Stimulated activated CD8-positive, alpha-beta memory T cell treated with anti-CD3 and anti-CD28 coated beads, Interleukin-15, amount 100 ng/mL, for 1 hour (primary cell): Measurements from ENCODE around the gene NPR1.
A peak's percentile ranks its signal among the peaks of the same experiment; 100 is the strongest.
"Not testable (repeated sequence)": the region's sequence is repeated elsewhere in the genome, so short reads cannot be mapped to it uniquely, and the experiment has no call there.

Experiments
- DNase-seq: peaks from one replicate; pipeline ENCODE4 v3.0.0-alpha.2; 2020; ENCODE audit warnings: low read depth

The NPR1 gene

GRCh38 chr1:153678519-153679336 is at the start of gene NPR1:
TSS of gene NPR1 (plus strand) at chr1:153678688. CDS start at chr1:153679109, 421 bp downstream.
- no peak for DNase-seq

GRCh38 chr1:153629343-153629665 is 49.2 kb upstream of the NPR1 start:
- no peak for DNase-seq

GRCh38 chr1:153629971-153630370 is 48.5 kb upstream of the NPR1 start:
- DNase-seq = no peak

- DNase-seq = no peak
Measured at GRCh38 chr1:153630384-153630783, 48.1 kb upstream of the NPR1 start.

- DNase-seq = no peak
Measured at GRCh38 chr1:153631047-153632022, 47.2 kb upstream of the NPR1 start.

GRCh38 chr1:153633161-153633753 is 45.2 kb upstream of the NPR1 start:
- no peak for DNase-seq

GRCh38 chr1:153633754-153634665 is 44.5 kb upstream of the NPR1 start, which contains the start of gene CHTOP:
TSS of gene CHTOP (plus strand) at chr1:153634066. CDS start at chr1:153636589, 2,523 bp downstream.
- DNase-seq = peak; percentile 93

- DNase-seq = no peak
Measured at GRCh38 chr1:153635872-153636271, 42.6 kb upstream of the NPR1 start.

GRCh38 chr1:153636312-153636711 is 42.2 kb upstream of the NPR1 start:
- DNase-seq = no peak

- DNase-seq = no peak
Measured at GRCh38 chr1:153638261-153638660, 40.2 kb upstream of the NPR1 start.

GRCh38 chr1:153639280-153639679 is 39.2 kb upstream of the NPR1 start:
- no peak for DNase-seq

- DNase-seq = not testable (repeated sequence)
Measured at GRCh38 chr1:153640213-153640612, 38.3 kb upstream of the NPR1 start.

GRCh38 chr1:153640861-153641260 is 37.6 kb upstream of the NPR1 start:
- DNase-seq = no peak

- no peak for DNase-seq
Measured at GRCh38 chr1:153642161-153642560, 36.3 kb upstream of the NPR1 start.

GRCh38 chr1:153643100-153643499 is 35.4 kb upstream of the NPR1 start:
- DNase-seq = no peak

- DNase-seq = no peak
Measured at GRCh38 chr1:153643816-153644215, 34.7 kb upstream of the NPR1 start.

GRCh38 chr1:153646672-153647345 is 31.7 kb upstream of the NPR1 start:
- no peak for DNase-seq

- DNase-seq = no peak
Measured at GRCh38 chr1:153647346-153647714, 31.2 kb upstream of the NPR1 start.

GRCh38 chr1:153648000-153648643 is 30.4 kb upstream of the NPR1 start:
- DNase-seq = no peak

- no peak for DNase-seq
Measured at GRCh38 chr1:153649137-153649862, 29.2 kb upstream of the NPR1 start.
